Prostate gland (tissue), 2 donors: ENCODE results near the gene WBP1. TPM values are rescaled to one million over a fixed set of nuclear protein-coding genes. Genes with fewer than 3 reads are reported as not detected.

Source experiments
- DNase-seq: peaks from one replicate; pipeline ENCODE4 v3.0.0-alpha.2; 2019; ENCODE audit warnings: low spot score
- H3K27ac ChIP-seq, 2 donors: fragments of 200-600 bp; sonication (generic); 2 replicates each; pipeline ENCODE4 v1.5.1; 2017 to 2019
- H3K27me3 ChIP-seq: fragments of 200-600 bp; sonication (generic); replicated peaks from 2 replicates; pipeline ENCODE4 v1.5.1; 2019; ENCODE audit not compliant: insufficient read depth
- H3K36me3 ChIP-seq, 2 donors: fragments of 200-600 bp; sonication (generic); 1 replicate in 1 of 2; 2 replicates in 1 of 2; pipeline versions ENCODE4 v1.5.1 to v1.8.1; 2017 to 2019
- H3K4me1 ChIP-seq: fragments of 200-600 bp; sonication (generic); replicated peaks from 2 replicates; pipeline ENCODE4 v1.5.1; 2019
- H3K4me3 ChIP-seq, 2 donors: fragments of 200-600 bp; sonication (generic); 2 replicates each; pipeline ENCODE4 v1.5.1; 2017 to 2019
- H3K9me3 ChIP-seq: fragments of 200-600 bp; sonication (generic); 2 replicates; pipeline ENCODE4 v1.5.1; 2017
- POLR2A ChIP-seq: fragments of 450-650 bp; IDR thresholded peaks from one replicate; pipeline ENCODE4 v1.6.1; 2016; ENCODE audit warnings: antibody characterized with exemption, mild to moderate bottlenecking
- POLR2AphosphoS5 ChIP-seq: sonication (generic); formaldehyde crosslinking; IDR thresholded peaks from one replicate; pipeline ENCODE4 v1.6.1; 2017; ENCODE audit warnings: antibody characterized with exemption
- WGBS: methylation state at CpG from one replicate; pipeline ENCODE4 v1.1.5; 2018; 5-methylcytosine and 5-hydroxymethylcytosine counted together
- intact Hi-C: fragments of 100-400 bp; cut with DNase I; formaldehyde crosslinking; loops from one replicate; pipeline ENCODE4 v1.14.2; 2022
- total RNA-seq, 2 donors: library from RNA; depleted of rRNA; stranded (reverse); fragments of >200 nt; gene quantifications; one replicate each; pipeline ENCODE4 v1.1.0, GENCODE V29; 2016
- TF ChIP-seq, protein P1 (sequence below), 4 experiments: fragments of 200-600 bp in 2 of 4; fragments of 450-650 bp in 2 of 4; sonication (generic) in 2 of 4; IDR thresholded peaks; 1 replicate in 3 of 4; 2 replicates in 1 of 4; pipeline ENCODE4 v1.5.1; 2016 to 2019; ENCODE audit warnings: antibody characterized with exemption in 4 of 4, mild to moderate bottlenecking in 2 of 4, moderate library complexity in 2 of 4

WBP1 gene
- total RNA-seq, 2 donors from 2014 or later = 73.3 to 158 TPM

DNA sequence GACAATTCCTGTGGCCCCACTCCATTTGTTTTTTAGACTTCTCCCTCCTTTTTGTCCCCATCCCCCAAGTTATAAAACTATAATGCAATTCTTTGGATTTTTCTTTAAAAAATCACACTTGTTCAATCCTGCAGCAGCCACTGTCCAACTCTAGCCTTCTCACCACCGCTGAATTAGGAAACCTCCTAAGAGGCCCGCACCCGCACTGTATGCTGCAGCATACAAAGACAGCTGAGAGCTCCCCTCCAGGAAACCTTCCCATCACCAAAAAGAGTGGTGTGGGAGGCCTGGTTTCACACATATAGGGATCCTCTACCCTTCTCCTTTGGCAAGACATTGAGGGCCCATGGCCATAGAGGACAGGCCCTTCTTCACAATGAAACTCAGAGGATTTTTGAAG, 46.4 kb downstream of the WBP1 start:
- no peak for TF ChIP-seq POLR2A
- no peak for TF ChIP-seq POLR2AphosphoS5
- TF ChIP-seq, protein P1, sequence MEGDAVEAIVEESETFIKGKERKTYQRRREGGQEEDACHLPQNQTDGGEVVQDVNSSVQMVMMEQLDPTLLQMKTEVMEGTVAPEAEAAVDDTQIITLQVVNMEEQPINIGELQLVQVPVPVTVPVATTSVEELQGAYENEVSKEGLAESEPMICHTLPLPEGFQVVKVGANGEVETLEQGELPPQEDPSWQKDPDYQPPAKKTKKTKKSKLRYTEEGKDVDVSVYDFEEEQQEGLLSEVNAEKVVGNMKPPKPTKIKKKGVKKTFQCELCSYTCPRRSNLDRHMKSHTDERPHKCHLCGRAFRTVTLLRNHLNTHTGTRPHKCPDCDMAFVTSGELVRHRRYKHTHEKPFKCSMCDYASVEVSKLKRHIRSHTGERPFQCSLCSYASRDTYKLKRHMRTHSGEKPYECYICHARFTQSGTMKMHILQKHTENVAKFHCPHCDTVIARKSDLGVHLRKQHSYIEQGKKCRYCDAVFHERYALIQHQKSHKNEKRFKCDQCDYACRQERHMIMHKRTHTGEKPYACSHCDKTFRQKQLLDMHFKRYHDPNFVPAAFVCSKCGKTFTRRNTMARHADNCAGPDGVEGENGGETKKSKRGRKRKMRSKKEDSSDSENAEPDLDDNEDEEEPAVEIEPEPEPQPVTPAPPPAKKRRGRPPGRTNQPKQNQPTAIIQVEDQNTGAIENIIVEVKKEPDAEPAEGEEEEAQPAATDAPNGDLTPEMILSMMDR (IDR thresholded peaks at IDR 0.05) = no peak
- peaks cover 12% of the 10 kb centered on the region for H3K4me1 ChIP-seq

DNA sequence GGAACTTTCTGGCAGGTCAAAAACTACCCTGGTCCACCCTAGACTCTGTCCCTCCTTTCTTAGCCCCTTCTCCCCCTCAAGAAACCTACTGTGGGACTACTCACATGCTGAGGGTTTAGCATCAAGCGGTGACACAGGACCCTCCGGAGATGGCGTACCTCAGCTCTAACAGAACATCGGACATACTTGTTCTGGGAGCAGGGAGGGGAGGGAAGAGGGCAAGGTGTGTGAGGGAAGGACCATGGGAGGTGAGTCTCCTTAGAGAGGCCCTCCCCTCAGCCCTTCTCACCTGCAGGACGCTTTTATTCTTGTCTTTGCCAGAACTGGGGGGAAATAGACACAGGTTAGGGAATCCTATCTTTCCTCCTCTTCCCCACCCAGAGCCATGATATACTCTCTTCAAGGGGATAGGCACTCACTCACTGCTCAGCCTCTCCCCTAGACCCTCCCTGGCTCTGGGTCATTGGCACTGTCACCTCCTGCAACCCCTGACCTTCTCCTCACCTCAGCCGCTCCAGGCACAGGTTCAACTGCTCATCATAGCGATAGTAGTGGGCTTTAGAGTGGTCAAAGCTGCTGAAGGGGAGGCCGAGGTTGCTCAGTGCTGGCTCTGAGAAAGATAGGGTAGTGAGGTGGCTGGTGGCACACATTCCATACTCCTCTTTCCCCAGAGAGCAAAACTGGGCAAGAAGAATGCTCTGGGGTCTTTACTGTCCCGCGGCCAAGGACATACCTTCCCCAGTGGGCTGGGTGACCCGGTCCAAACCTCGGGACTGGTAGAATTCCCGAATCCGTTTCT, 47.4 kb downstream of the WBP1 start:
- peaks cover 0 to 12% of the 10 kb centered on the region in 2 donors for H3K36me3 ChIP-seq
- 98% methylated on average over 14 of the region's 14 CpGs for WGBS
- no peak for TF ChIP-seq POLR2AphosphoS5
- TF ChIP-seq POLR2A = no peak
- TF ChIP-seq, protein P1 (IDR thresholded peaks at IDR 0.05) = no peak
- H3K4me3 ChIP-seq = no peak overlapping the region
- no peak for DNase-seq
- H3K27me3 ChIP-seq = peaks cover 4% of the 10 kb centered on the region
- intact Hi-C loops = no loop called here
- no peak overlapping the region for H3K27ac ChIP-seq
- peaks cover 12% of the 10 kb centered on the region for H3K4me1 ChIP-seq
- no peaks in the 10 kb centered on the region for H3K9me3 ChIP-seq

More for the DNA sequence above, 46.4 kb downstream of the WBP1 start:
- WGBS = 90% methylated on average over 3 of the region's 3 CpGs
- no peak for DNase-seq
- intact Hi-C loops = no loop called here
- Histone ChIP-seq H3K36me3 (peaks cover 0 to 12% of the 10 kb centered on the region in 2 donors), H3K27ac (no peak overlapping the region), H3K9me3 (no peaks in the 10 kb centered on the region), H3K27me3 (peaks cover 9% of the 10 kb centered on the region), H3K4me3 (no peak overlapping the region)

DNA sequence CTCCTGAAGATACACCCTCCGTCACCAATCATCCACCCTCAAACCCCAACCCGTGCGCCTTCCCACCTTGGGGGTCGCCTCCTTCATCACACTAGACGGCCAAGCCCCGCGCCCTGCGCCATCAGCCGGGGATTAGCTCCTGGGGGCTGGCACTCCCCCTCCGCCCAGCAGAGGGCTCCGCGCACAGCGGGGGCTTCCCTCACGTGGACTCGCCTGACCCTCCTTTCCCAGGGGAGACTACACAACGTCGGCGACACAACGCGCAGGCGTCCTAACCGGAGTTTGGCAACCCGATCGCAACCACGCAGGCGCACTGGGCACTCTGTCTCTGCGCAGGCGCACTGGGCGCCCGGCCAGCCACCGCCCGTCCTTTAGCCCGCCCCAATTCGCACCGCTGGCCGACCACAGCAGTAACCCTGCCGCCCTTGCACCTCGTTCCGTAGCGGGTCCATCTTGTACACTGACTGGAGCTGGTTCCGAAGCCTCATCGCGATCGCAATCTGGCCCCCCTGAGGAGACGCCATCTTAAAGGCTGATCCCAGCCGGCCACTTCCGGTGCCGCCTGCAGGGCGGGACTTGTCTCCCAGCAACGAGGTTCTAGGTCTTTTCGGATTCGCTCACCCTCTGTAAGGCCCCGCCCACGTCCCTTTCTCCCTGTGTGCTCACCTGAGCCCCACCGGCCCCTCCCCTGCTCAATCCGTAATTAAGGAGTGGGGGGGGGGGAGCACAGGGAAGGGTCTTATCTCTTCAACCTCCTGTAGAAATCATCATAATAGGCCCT, 49.1 kb downstream of the WBP1 start, which contains the start of gene PCGF1:
Gene PCGF1 (minus strand): TSS at position 551 of the 781 bp plus-strand sequence. CDS start 27 bp downstream, at position 524.
- intact Hi-C loops = no loop called here
- peaks cover 7% of the 10 kb centered on the region for H3K27me3 ChIP-seq

DNA sequence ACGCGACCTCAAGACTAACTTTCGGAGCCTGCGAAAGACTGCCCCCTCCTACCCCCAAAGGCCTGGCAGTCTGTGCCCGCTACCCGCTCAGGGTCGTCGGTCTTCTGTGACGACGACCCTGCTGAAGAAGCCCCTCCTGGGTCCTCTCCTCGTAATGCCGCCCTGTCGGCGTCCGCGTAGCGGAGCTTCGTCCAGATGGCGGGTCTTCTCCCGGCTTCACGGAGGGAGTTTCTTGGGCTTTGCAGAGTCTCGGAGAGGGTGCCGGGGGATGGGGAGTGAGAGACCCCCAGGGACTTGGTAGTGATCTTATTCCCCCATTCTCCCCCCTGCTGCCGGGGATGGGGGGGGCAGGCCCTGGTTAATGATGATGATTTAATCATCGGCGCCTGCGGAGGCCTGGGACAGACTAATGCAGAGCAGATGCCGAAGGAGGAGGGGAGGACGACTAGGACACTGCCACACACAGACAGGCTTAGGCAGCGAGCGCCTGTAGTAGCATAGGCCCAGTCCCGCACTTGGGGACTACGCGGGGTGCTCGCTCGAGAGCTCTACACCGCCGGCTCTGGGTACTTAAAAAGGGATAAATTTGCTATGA, 49.8 kb downstream of the WBP1 start:
- peaks cover 11% of the 10 kb centered on the region for H3K27me3 ChIP-seq
- TF ChIP-seq POLR2A = no peak
- TF ChIP-seq POLR2AphosphoS5 = no peak
- TF ChIP-seq, protein P1 (IDR thresholded peaks at IDR 0.05) = no peak
- H3K4me3 ChIP-seq = peak overlapping the region; percentile 82
- no peaks in the 10 kb centered on the region for H3K9me3 ChIP-seq
- WGBS = 11% methylated on average over 38 of the region's 38 CpGs
- H3K27ac ChIP-seq = peak overlapping the region; percentile 99
- H3K36me3 ChIP-seq = peaks cover 0 to 12% of the 10 kb centered on the region in 2 donors
- intact Hi-C loops = no loop called here
- peaks cover 12% of the 10 kb centered on the region for H3K4me1 ChIP-seq
- DNase-seq = no peak

More for the DNA sequence above, 49.1 kb downstream of the WBP1 start, which contains the start of gene PCGF1:
- peaks cover 12% of the 10 kb centered on the region for H3K4me1 ChIP-seq
- H3K9me3 ChIP-seq = no peaks in the 10 kb centered on the region
- peak; percentile 39 for TF ChIP-seq POLR2A
- TF ChIP-seq, protein P1 (IDR thresholded peaks at IDR 0.05) = peak in 2 of 4 experiments; percentile 7 to 24
- peak; percentile 92 for TF ChIP-seq POLR2AphosphoS5
- under 1% methylated on average over 51 of the region's 56 CpGs for WGBS
- peak within 1 kb of the TSS; percentile 99 for H3K27ac ChIP-seq
- H3K4me3 ChIP-seq = peak within 1 kb of the TSS; percentile 82
- DNase-seq = peak; percentile 99
- H3K36me3 ChIP-seq = peaks cover 0 to 12% of the 10 kb centered on the region in 2 donors
